ENCODE measurements around the gene TMEM150A.

GRCh38 chr2:85646166-85646565 is 43.7 kb upstream of the TMEM150A start:
- TF ChIP-seq CTCF (IDR thresholded peaks at IDR 0.05) = no peak
- no peak for TF ChIP-seq POLR2A (IDR thresholded peaks at IDR 0.05)

All from esophagus squamous epithelium (tissue), 4 donors.